ENCODE results near the gene CDA.

DNA sequence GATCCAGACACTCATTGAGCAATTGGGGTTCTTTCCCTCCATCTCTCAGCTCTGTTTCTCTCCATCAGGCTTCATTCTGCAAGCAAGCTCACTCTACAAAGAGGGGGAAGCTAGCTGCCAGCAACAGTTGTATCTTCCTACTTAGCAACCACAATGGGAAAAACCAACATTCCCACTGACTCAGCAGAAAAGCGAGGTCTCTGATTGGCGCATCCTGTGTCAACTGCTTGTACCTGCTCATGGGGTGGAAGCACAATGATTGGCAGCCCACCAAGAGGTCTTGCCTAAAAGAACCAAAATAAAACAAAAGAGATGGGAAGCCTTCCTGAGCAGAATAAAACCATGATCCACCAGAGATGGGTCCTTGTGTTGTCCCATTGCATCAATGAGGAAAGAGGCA, 4.0 kb upstream of the CDA start:
- TF ChIP-seq, protein P1, sequence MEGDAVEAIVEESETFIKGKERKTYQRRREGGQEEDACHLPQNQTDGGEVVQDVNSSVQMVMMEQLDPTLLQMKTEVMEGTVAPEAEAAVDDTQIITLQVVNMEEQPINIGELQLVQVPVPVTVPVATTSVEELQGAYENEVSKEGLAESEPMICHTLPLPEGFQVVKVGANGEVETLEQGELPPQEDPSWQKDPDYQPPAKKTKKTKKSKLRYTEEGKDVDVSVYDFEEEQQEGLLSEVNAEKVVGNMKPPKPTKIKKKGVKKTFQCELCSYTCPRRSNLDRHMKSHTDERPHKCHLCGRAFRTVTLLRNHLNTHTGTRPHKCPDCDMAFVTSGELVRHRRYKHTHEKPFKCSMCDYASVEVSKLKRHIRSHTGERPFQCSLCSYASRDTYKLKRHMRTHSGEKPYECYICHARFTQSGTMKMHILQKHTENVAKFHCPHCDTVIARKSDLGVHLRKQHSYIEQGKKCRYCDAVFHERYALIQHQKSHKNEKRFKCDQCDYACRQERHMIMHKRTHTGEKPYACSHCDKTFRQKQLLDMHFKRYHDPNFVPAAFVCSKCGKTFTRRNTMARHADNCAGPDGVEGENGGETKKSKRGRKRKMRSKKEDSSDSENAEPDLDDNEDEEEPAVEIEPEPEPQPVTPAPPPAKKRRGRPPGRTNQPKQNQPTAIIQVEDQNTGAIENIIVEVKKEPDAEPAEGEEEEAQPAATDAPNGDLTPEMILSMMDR (IDR thresholded peaks at IDR 0.05) = no peak
- no peak for TF ChIP-seq POLR2A (IDR thresholded peaks at IDR 0.05)
- TF ChIP-seq POLR2AphosphoS5 (IDR thresholded peaks at IDR 0.05) = no peak

Measured in upper lobe of left lung (tissue), 4 donors.